H1 (cell line): ENCODE results near the gene PDE8B. TPM values are rescaled to one million over a fixed set of nuclear protein-coding genes. Genes with fewer than 3 reads are reported as not detected.

Source experiments
- ATF2 ChIP-seq: IDR thresholded peaks from 2 replicates; pipeline ENCODE4 v1.6.1; 2012; ENCODE audit warnings: low read length, inconsistent platforms
- CBX8 ChIP-seq: fragments of 300-800, 300-1000 bp; sonication (generic); IDR thresholded peaks from 2 replicates; pipeline ENCODE4 v1.7.1; 2016; ENCODE audit warnings: low read depth, low read length, borderline replicate concordance
- CEBPB ChIP-seq: IDR thresholded peaks from 2 replicates; pipeline ENCODE4 v1.6.1; 2012; ENCODE audit warnings: low read depth, low read length
- CHD7 ChIP-seq: fragments of 300-600 bp; sonication (generic); IDR thresholded peaks from 2 replicates; pipeline ENCODE4 v1.7.1; 2012; ENCODE audit warnings: low read length, moderate library complexity, mild to moderate bottlenecking, inconsistent platforms; ENCODE audit not compliant: insufficient replicate concordance
- E2F6 ChIP-seq: IDR thresholded peaks from 2 replicates; pipeline ENCODE4 v1.6.1; 2012; ENCODE audit warnings: inconsistent platforms
- GABPA ChIP-seq: IDR thresholded peaks from 2 replicates; pipeline ENCODE4 v1.6.1; 2011; ENCODE audit warnings: mild to moderate bottlenecking, low read length, moderate library complexity, borderline replicate concordance; ENCODE audit not compliant: insufficient read depth
- GTF2F1 ChIP-seq: IDR thresholded peaks from 2 replicates; pipeline ENCODE4 v1.6.1; 2012; ENCODE audit warnings: low read depth, low read length, improper control_type of control experiment, borderline replicate concordance
- SIRT6 ChIP-seq: IDR thresholded peaks from one replicate; pipeline ENCODE4 v1.7.1; 2012; ENCODE audit warnings: low read length, inconsistent platforms
- TBP ChIP-seq: IDR thresholded peaks from 2 replicates; pipeline ENCODE4 v1.6.1; 2011; ENCODE audit warnings: low read depth, low read length, improper control_type of control experiment
- ZNF274 ChIP-seq: IDR thresholded peaks from 2 replicates; pipeline ENCODE4 v1.7.0; 2012; ENCODE audit warnings: low read length, borderline replicate concordance; ENCODE audit errors: extremely low read depth
- polyA plus RNA-seq, 7 experiments: library from polyadenylated mRNA; depleted of rRNA in 3 of 7; stranded (reverse) in 5 of 7; unstranded in 2 of 7; fragments of >200 nt in 5 of 7; fragments of 200-250 nt in 2 of 7; gene quantifications; 1 replicate in 5 of 7; 2 replicates in 1 of 7; 4 replicates in 1 of 7; pipeline versions ENCODE4 v1.2.1 to v1.2.3, GENCODE V29; 2011 to 2013; ENCODE audit warnings: missing spikeins in 2 of 7, mixed read lengths in 2 of 7
- total RNA-seq: library from RNA; stranded (reverse); fragmentation: NEBNext Ultra II Directional; extraction: Animal tissue kit (Norgen Biotek cat#: 25700); gene quantifications from 2 replicates; pipeline ENCODE4 v1.2.1, GENCODE V29; 2021

Gene PDE8B
- total and polyA plus RNA-seq, 2 of the 8 experiments (the other 6 are each of a cell fraction or from before 2014, with no cell fraction given) = 0.32 to 1.1 TPM

- no peak for TF ChIP-seq CHD7
- TF ChIP-seq SIRT6 = no peak
- no peak for TF ChIP-seq ATF2
- no peak for TF ChIP-seq GTF2F1
- no peak for TF ChIP-seq E2F6
- TF ChIP-seq TBP = no peak
- no peak for TF ChIP-seq CEBPB
- TF ChIP-seq CBX8 = no peak
- no peak for TF ChIP-seq ZNF274
- no peak for TF ChIP-seq GABPA
These were observed 96.1 kb downstream of the PDE8B start (continued) for GRCh38 chr5:77306531-77306930.
